ENCODE data around the gene CRYZL1.

The CRYZL1 gene

GRCh38 chr21:33568448-33568847 is 73.1 kb downstream of the CRYZL1 start:
- no peak overlapping the region for H3K4me3 ChIP-seq (ENCODE audit: low read depth, low read length)
- no peak for DNase-seq (ENCODE audit: low read depth, low spot score)
- ChIA-PET POLR2A (no interaction called here), CTCF (interaction anchor here (4.1 kb wide), 1 partner anchor 38 kb away, joined by 21 read pairs; no protein-coding TSS in a partner anchor)
- no peak for TF ChIP-seq CTCF (IDR thresholded peaks at IDR 0.05; ENCODE audit: insufficient read depth, low read length, missing control alignments)

- no peak overlapping the region for H3K4me3 ChIP-seq (ENCODE audit: low read depth, low read length)
- POLR2A ChIA-PET: no interaction called here
- CTCF ChIA-PET: interaction anchor here (4.1 kb wide), 1 partner anchor 38 kb away, joined by 21 read pairs; no protein-coding TSS in a partner anchor
- DNase-seq (ENCODE audit: low read depth, low spot score): no peak
- TF ChIP-seq CTCF (IDR thresholded peaks at IDR 0.05; ENCODE audit: insufficient read depth, low read length, missing control alignments): no peak
These were observed 73.6 kb downstream of the CRYZL1 start for GRCh38 chr21:33567914-33568313.

GRCh38 chr21:33566514-33566913 is 75.0 kb downstream of the CRYZL1 start:
- no peak for DNase-seq (ENCODE audit: low read depth, low spot score)
- H3K4me3 ChIP-seq (ENCODE audit: low read depth, low read length): no peak overlapping the region
- TF ChIP-seq CTCF (IDR thresholded peaks at IDR 0.05; ENCODE audit: insufficient read depth, low read length, missing control alignments): no peak
- POLR2A ChIA-PET: no interaction called here
- CTCF ChIA-PET: interaction anchor here (1.2 to 4.1 kb wide), 2 partner anchors 36 to 40 kb away, joined by 3 to 21 read pairs; no protein-coding TSS in a partner anchor

GRCh38 chr21:33562389-33562788 is 79.2 kb downstream of the CRYZL1 start:
- no peak overlapping the region for H3K4me3 ChIP-seq (ENCODE audit: low read depth, low read length)
- POLR2A ChIA-PET: no interaction called here
- DNase-seq (ENCODE audit: low read depth, low spot score): no peak
- no peak for TF ChIP-seq CTCF (IDR thresholded peaks at IDR 0.05; ENCODE audit: insufficient read depth, low read length, missing control alignments)
- CTCF ChIA-PET: interaction anchor here (1.0 to 2.8 kb wide), 2 partner anchors 10 to 43 kb away, joined by 3 to 8 read pairs; no protein-coding TSS in a partner anchor

GRCh38 chr21:33561373-33561772 is 80.2 kb downstream of the CRYZL1 start:
- no peak overlapping the region for H3K4me3 ChIP-seq (ENCODE audit: low read depth, low read length)
- TF ChIP-seq CTCF (IDR thresholded peaks at IDR 0.05; ENCODE audit: insufficient read depth, low read length, missing control alignments): no peak
- DNase-seq (ENCODE audit: low read depth, low spot score): no peak
- ChIA-PET CTCF (no interaction called here), POLR2A (interaction anchor here (1.1 kb wide), 1 partner anchor 10 kb away, joined by 3 read pairs; no protein-coding TSS in a partner anchor)

GRCh38 chr21:33560965-33561364 is 80.6 kb downstream of the CRYZL1 start:
- no peak for TF ChIP-seq CTCF (IDR thresholded peaks at IDR 0.05; ENCODE audit: insufficient read depth, low read length, missing control alignments)
- ChIA-PET POLR2A (interaction anchor here (1.1 kb wide), 1 partner anchor 9 kb away, joined by 3 read pairs; no protein-coding TSS in a partner anchor), CTCF (no interaction called here)
- no peak overlapping the region for H3K4me3 ChIP-seq (ENCODE audit: low read depth, low read length)
- DNase-seq (ENCODE audit: low read depth, low spot score): no peak
